GM21447 (cell line): ENCODE results near the gene MIDN.

Experiments
- ATAC-seq: cut with Tn5 transposase; IDR thresholded peaks from one replicate; pipeline ENCODE4 v1.9.1; 2021; ENCODE audit not compliant: unreplicated experiment

MIDN gene

DNA sequence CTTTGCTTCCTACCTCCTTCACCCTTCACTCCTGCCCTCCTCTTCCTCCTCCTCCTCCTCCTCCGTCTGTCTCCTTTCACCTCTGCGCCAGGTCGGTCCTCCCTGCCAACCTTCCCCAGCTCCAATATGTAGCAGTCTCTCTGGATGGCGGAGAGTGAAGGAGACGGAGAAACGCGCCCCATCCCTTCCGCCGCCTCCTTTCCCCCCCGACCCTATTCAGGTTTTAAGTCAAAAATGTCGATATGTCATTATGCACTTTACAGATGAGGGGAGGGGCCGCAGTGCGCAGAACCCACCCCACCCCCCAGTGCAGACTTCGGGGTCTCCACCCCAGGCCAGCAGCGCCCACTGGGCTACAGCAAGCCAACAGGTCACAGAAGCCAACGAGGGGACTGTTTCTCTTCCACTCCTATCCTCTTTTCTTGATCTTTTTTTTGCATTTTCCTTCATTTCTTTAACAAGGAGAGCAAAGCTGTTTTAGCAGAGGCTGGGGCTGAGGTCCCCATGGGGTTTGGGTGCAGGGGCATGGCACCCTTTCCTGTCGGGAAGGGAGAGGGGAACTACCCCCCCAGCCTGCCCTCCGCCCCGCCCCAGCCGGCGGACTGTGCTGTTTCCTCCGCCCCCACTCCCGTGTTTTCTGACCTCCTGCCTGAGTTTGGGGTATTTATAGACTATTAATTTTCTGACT, 9.2 kb downstream of the MIDN start:
- no peak for ATAC-seq

DNA sequence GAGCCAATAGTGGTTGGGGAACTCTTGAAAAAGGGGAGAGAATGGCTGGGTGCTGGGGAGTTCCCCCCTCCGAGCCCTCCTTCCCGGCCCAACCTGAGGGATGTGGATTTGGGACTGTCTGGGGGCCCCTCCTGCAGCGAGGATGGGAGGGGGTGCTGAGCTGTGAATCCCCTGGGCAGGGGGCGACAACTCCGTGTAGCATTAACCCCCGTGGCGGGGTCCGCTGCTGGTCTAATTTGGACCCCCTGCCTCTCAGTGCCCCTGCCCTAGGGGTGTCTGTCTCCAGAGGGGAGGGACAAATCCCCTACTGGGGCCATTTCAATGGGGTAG, 9.7 kb downstream of the MIDN start:
- no peak for ATAC-seq

GRCh38 chr19:1258707-1259205, 10.4 kb downstream of the MIDN start:
- ATAC-seq: no peak

- ATAC-seq: peak; percentile 25
Observed at GRCh38 chr19:1259206-1259875, 11.0 kb downstream of the MIDN start.

DNA sequence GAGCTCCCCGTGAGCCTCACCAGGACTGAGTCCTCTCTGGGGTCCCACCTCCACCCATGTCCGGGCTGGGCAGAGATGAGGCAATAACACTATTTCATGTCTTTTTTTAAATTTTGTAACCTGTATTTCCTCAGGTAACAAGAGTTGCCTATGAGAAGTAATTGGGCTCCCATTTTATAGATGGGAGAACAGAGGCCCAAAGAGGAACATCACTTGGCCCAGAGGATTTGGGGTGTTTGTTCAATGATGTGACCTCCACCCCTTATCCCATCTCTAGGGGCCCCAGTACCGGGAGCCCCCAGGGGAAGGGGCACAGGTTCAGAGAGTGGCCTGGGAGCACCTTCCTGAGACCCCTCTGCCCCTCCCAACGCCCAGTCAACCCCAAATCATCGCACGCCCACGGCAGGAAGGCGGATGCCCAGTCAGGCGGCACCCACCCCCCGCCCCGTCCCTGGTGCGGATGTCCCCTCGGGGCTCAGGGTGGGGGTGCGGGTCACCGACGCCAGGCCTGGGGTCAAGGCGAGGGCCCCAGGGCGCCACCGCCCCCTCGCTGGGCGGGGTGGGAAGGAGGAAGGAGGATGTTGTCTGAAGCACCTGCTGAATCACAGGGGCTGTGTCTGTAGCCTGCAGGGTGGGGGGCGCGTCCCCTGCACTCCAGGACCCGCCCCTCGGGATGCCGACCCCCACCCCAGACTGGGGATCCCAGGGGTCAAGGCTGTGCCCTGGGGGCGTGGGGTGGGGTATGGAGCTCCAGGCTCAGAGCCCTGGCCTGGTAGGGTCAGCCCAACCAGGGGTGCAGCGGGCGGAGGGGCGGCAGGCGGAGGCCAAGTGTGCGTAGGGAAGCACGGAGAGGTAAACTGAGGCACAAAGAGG, 11.7 kb downstream of the MIDN start:
- peak; percentile 18 for ATAC-seq

DNA sequence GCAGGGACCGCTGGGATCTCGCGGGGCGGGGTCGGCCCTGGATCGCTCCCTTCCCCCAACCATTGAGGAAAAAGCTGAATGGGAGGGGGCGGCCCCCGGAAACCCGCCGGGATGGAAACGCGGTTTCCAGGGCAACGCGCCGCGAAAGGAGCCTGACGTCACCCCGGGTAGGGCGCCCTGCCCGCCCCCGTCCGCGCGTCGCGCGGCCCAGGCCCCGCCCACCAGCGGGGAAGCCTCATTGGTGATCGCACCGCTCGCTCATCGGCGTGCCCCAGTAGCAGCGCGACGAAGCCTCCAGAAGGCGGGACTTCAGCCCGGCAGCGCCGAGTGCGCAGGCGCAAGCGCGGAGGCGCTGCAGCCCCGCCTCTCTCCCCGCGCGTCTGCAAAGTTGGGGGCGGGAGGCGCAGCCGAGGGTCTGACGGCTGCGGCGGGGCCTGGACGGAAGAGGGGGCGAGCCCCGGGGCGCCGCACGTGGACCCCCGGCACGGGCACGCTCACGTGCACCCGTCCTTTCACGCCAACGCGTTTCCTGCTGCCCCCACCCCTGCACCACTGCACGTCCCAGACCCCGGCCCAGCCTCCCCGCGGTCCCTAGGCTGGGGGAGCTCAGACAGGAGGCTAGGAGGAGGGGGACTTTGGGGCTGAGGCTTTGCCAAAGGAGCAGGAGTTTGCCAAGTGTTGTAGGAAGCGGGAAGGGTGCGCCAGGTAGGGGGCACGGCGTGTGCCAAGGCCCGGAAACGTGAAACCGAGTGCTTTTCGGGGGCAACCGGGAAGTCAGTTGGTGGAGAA, 12.6 kb downstream of the MIDN start:
- ATAC-seq: peak; percentile 40

GRCh38 chr19:1261538-1261797, 13.1 kb downstream of the MIDN start:
- no peak for ATAC-seq

DNA sequence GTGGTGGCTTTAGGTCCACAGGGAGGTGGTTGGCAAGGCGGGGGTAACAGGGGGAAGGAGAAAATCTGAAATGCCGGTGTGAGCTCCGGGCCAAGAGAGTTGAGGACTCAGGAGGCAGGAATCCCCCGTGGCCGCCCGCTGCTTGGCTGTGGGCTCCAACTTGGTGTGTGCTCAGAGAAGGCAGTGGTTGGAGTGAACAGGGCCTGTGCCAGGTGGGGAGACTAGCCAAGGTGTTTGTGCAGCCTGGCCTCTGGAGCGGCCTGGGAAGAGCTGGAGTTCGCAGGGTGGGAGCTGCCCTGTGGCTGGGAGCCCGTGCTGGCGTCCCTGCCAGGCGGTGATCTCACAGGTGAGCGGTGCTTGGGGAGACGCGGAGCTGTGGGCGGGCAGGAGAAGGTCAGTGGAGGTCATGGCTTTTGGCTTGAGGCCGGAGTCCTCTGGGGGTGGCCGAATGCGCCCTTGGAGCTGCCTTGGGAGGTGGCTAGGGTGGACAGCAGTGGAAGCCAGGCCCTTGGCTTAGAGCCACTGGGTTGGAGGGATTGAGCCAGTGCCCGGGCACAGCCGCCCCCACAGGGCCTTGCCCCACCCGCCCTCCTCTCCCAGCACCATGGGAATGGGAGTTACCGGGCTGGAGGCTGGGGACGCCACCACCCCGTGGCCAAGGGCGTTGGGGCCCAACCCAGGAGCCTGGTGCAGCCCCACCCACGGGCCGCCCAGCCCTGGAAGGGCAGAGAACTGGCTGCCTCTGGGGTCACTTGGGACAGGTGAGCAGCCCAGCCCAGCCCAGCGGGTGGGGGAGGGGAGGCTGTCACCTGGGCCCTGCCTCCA, 13.6 kb downstream of the MIDN start:
- no peak for ATAC-seq

DNA sequence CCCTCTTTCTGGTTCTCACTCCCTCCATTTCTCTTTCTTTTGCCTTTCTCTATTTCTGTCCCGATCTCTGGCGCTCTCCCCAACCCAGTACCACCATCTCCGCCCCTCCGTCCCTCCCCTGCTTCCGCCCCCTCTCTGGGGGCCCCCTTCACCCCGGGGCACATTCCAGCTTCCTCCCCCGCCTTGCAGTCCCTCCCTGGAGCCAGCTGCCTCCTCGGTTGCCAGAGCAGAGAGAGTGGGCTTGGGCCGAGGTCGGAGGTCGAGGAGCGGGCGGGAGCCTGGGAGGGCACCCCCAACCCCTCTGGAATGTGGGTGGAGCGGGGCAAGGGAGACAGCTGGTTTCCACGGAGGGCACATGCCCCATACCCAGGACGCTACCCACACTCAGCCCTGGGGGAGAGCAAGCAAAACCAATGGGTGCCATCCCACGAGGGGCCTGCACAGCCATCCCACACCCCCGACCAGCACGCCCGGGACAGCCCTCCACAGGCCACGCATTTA, 14.3 kb downstream of the MIDN start:
- no peak for ATAC-seq

DNA sequence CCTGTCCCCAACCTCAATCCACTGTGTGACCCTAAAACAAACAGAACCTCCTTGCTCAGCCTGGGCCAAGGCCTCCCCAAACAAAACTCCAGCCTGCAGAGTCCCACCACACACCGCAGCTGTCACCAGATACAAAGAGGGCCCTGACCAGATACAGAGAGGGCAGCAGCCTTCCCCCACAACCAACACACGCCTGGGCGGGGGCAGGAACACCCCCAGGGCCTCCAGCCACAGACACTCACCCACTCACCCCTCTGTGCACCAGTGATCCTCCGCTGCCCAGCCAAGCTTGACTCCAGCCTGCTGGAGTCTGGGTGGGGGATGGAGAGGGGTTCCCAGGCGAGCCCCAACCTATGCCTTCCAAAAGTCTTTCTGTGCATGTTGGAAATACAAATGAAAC, 14.8 kb downstream of the MIDN start:
- ATAC-seq: no peak

DNA sequence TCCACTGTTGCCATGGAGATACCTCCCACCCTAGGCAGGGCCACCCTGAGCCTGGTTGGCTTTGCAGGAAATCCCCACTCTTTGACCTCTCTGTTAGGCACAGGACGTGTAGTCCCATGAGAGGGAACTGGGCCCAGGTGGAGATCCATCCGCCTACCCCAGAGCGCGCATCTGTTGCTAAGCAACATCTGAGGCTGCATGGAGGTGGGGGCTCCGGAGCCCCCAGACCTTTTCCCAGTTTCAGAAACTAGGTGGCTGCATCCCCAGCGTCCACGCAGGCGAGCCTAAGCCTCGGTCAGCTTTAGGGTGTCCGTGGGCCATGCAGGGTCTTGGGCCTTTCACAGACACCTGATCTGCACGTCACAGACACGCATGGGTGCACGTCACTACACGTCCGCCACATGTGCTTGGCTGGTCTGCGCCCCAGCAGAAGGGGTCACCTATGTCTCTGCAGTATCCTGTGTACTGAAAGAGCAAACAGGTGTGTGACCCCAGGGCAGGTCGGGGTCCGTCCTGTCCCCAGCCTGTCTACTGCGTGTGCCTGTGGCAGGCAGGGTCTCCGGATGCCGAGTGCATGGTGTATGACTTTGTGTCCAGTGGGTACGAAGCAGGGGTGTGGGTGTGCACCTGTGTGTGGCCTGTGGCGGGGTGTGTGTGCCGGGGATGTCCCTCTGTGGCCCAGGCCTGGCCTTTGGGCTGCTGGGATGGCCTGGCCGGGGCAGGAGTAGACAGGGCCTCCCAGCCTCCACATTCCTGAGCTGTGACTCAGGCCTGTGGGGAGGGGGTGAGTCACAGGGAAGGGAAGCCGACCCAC, 16.6 kb downstream of the MIDN start:
- ATAC-seq: no peak

- no peak for ATAC-seq
Observed at GRCh38 chr19:1265615-1266128, 17.3 kb downstream of the MIDN start.

GRCh38 chr19:1266129-1266915, 17.9 kb downstream of the MIDN start:
- no peak for ATAC-seq

DNA sequence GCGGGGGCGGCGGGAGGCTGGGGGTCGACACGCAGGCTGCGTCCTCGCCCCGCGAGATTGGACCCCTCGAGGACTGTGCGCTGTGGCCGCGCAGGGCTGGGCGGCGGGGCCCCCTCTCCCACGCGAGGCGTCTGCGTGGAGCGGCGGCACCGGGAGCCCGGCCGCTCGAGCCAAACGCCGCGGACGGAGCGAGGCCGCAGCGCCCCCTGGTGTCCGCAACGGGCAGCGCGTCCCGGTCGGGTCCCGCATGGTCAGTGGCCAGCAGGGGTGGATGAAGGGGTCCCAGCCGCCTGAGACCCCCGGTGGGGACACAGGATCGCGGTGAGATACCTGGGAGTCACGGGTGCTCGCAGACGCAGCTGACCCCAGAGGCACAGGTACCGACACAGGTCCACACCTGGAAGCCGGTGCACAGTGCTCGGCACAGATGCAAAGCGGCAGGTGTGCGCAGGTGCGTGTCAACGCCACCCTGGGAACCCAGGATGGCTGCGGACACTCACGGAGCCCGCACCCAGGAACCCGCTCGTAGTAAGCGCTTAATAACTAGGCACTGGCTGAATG, 18.6 kb downstream of the MIDN start:
- no peak for ATAC-seq

GRCh38 chr19:1267477-1268225, 19.3 kb downstream of the MIDN start:
- no peak for ATAC-seq

GRCh38 chr19:1268226-1269064, 20.1 kb downstream of the MIDN start:
- ATAC-seq: no peak
